HepG2 (cell line): Measurements from ENCODE around the gene STAG3. TPM values are rescaled to one million over a fixed set of nuclear protein-coding genes. Genes with fewer than 3 reads are reported as not detected.
A peak's percentile ranks its signal among the peaks of the same experiment; 100 is the strongest.

ENCODE experiments used
- ATAC-seq: fragments of 200-7000 bp; cut with Tn5 transposase; 3 replicates; pipeline ENCODE4 v1.9.1; 2020; ENCODE audit warnings: mild to moderate bottlenecking, moderate library complexity
- BruUV-seq: library from RNA; stranded (reverse); fragments of 400-500 nt; replicated peaks from 2 replicates; lab custom pipeline; 2021; lab: Mats Ljungman, UMichigan
- CTCF ChIA-PET: fragments of 300-600 bp; formaldehyde crosslinking; extraction: SDS; loops from one replicate; lab custom pipeline; 2021; ENCODE audit warnings: low total read pairs, inconsistent platforms, low intra/inter-chr PET ratio; lab: Yijun Ruan, JAX
- POLR2A ChIA-PET: fragments of 350-600 bp; sonication (Branson Sonifier 250); formaldehyde crosslinking; loops from one replicate; lab custom pipeline; 2020; ENCODE audit warnings: antibody characterized with exemption, inconsistent platforms; lab: Yijun Ruan, JAX
- DNase-seq: peaks from one replicate; pipeline ENCODE4 v3.0.0-alpha.2; 2015; ENCODE audit warnings: low spot score
- FAIRE-seq: peaks from 3 replicates; lab custom pipeline; 2011; peaks lifted over from hg19 to GRCh38; lab: Jason Lieb, UNC
- H2AFZ ChIP-seq: one replicate; pipeline ENCODE4 v1.6.1; 2011; ENCODE audit warnings: low read length, inconsistent platforms
- H3K27ac ChIP-seq: fragments of 300-600 bp; 3 replicates; pipeline ENCODE4 v1.8.0; 2011; ENCODE audit warnings: mixed run types, mild to moderate bottlenecking, mixed read lengths, low read length, inconsistent platforms; ENCODE audit not compliant: insufficient read depth; ENCODE audit errors: extremely low read length
- H3K27me3 ChIP-seq, 2 experiments: fragments of 200-600 bp in 1 of 2; 2 replicates in 1 of 2; 3 replicates in 1 of 2; pipeline versions ENCODE4 v1.6.0 to v1.8.0; 2011; ENCODE audit warnings: low read length in 2 of 2, mild to moderate bottlenecking in 2 of 2, moderate library complexity in 2 of 2, inconsistent platforms in 1 of 2; ENCODE audit not compliant: insufficient read depth in 2 of 2, control insufficient read depth in 1 of 2
- H3K36me3 ChIP-seq, 2 experiments: fragments of 200-600 bp in 1 of 2; replicated peaks in 1 of 2; 2 replicates in 1 of 2; 3 replicates in 1 of 2; pipeline versions ENCODE4 v1.5.1 to v1.8.0; 2011; ENCODE audit warnings: low read length in 2 of 2, inconsistent platforms in 1 of 2; ENCODE audit not compliant: insufficient read depth in 2 of 2, control insufficient read depth in 1 of 2
- H3K4me1 ChIP-seq: 2 replicates; pipeline ENCODE4 v1.5.1; 2012; ENCODE audit warnings: low read length, inconsistent platforms; ENCODE audit not compliant: insufficient read depth
- H3K4me2 ChIP-seq: 2 replicates; pipeline ENCODE4 v1.6.0; 2011; ENCODE audit warnings: low read depth, low read length, inconsistent platforms
- H3K4me3 ChIP-seq, 3 experiments: fragments of 200-600 bp in 1 of 3; sonication (generic), shearing (Covaris generic) in 1 of 3; replicated peaks in 1 of 3; 2 replicates each; pipeline ENCODE4 v1.5.1; 2011 to 2016; ENCODE audit warnings: low read length in 3 of 3, inconsistent platforms in 2 of 3, low read depth in 2 of 3, mild to moderate bottlenecking in 2 of 3, control low read depth in 1 of 3, mixed read lengths in 1 of 3; ENCODE audit not compliant: insufficient read depth in 1 of 3
- H3K79me2 ChIP-seq: one replicate; pipeline ENCODE4 v1.6.1; 2011; ENCODE audit warnings: low read length, inconsistent platforms; ENCODE audit not compliant: insufficient read depth
- H3K9ac ChIP-seq: 2 replicates; pipeline ENCODE4 v1.6.0; 2011; ENCODE audit warnings: mild to moderate bottlenecking, low read depth, low read length, inconsistent platforms; ENCODE audit not compliant: insufficient read depth
- H3K9me3 ChIP-seq: 2 replicates; pipeline ENCODE4 v1.5.1; 2012; ENCODE audit warnings: mild to moderate bottlenecking, low read length
- H4K20me1 ChIP-seq: 2 replicates; pipeline ENCODE4 v1.6.0; 2011; ENCODE audit warnings: inconsistent platforms, mild to moderate bottlenecking, low read length, moderate library complexity; ENCODE audit not compliant: insufficient read depth
- CREB1 ChIP-seq, 2 experiments: fragments of 450-650 bp in 1 of 2; IDR thresholded peaks; 2 replicates each; pipeline ENCODE4 v1.6.1; 2016 to 2017; ENCODE audit warnings: control low read depth in 1 of 2, mild to moderate bottlenecking in 1 of 2, missing compliant biosample characterization in 1 of 2, missing genetic modification characterization in 1 of 2
- DNMT1 ChIP-seq: sonication (generic); formaldehyde crosslinking; IDR thresholded peaks from 2 replicates; pipeline ENCODE4 v1.5.1; 2020; ENCODE audit warnings: mild to moderate bottlenecking, missing genetic modification reagents
- HDAC1 ChIP-seq: sonication (generic); formaldehyde crosslinking; IDR thresholded peaks from 2 replicates; pipeline ENCODE4 v1.5.1; 2020; ENCODE audit warnings: mild to moderate bottlenecking, missing genetic modification reagents
- HNF4A ChIP-seq: sonication (generic); formaldehyde crosslinking; IDR thresholded peaks from 2 replicates; pipeline ENCODE4 v1.4.0; 2020; ENCODE audit warnings: missing genetic modification reagents
- LCORL ChIP-seq, 2 experiments: fragments of 450-650 bp in 1 of 2; sonication (generic) in 1 of 2; formaldehyde crosslinking in 1 of 2; IDR thresholded peaks; 2 replicates each; pipeline versions ENCODE4 v1.5.0 to v1.6.1; 2017 to 2020; ENCODE audit warnings: antibody characterized with exemption in 1 of 2, missing genetic modification reagents in 1 of 2
- PCBP1 ChIP-seq: fragments of 200-400 bp; formaldehyde crosslinking; IDR thresholded peaks from 2 replicates; pipeline ENCODE4 v1.6.1; 2017; ENCODE audit warnings: mild to moderate bottlenecking, low read depth, low read length, borderline replicate concordance
- U2AF2 ChIP-seq: fragments of 200-400 bp; formaldehyde crosslinking; IDR thresholded peaks from 2 replicates; pipeline ENCODE4 v1.6.1; 2017; ENCODE audit warnings: low read depth, mild to moderate bottlenecking, low read length
- ZMYM4 ChIP-seq: sonication (generic); formaldehyde crosslinking; IDR thresholded peaks from 2 replicates; pipeline ENCODE4 v1.8.1; 2023; ENCODE audit warnings: mild to moderate bottlenecking, missing genetic modification reagents
- ZNF224 ChIP-seq: sonication (generic); formaldehyde crosslinking; IDR thresholded peaks from 2 replicates; pipeline ENCODE4 v1.5.0; 2020; ENCODE audit warnings: mild to moderate bottlenecking, missing genetic modification reagents
- ZNF317 ChIP-seq: sonication (generic); formaldehyde crosslinking; IDR thresholded peaks from 2 replicates; pipeline ENCODE4 v1.5.0; 2020; ENCODE audit warnings: mild to moderate bottlenecking, missing genetic modification reagents
- ZNF329 ChIP-seq: sonication (generic); formaldehyde crosslinking; IDR thresholded peaks from 2 replicates; pipeline ENCODE4 v1.9.0; 2021; ENCODE audit warnings: low read depth, mild to moderate bottlenecking, missing genetic modification reagents
- WGBS: methylation state at CpG from one replicate; pipeline ENCODE4 v1.1.6; 2017; ENCODE audit warnings: low lambda C conversion rate; 5-methylcytosine and 5-hydroxymethylcytosine counted together
- in situ Hi-C: cut with HindIII; loops from 2 replicates; pipeline ENCODE4 v1.10.0; 2017; ENCODE audit warnings: low pct_unique_long_range_greater_than_20kb; ENCODE audit not compliant: extremely low pct_ligation_motif_present
- intact Hi-C: fragments of 100-400 bp; cut with micrococcal nuclease; formaldehyde crosslinking; loops from one replicate; pipeline ENCODE4 v1.10.0; 2022; ENCODE audit not compliant: unreplicated experiment
- polyA plus RNA-seq, 8 experiments: library from polyadenylated mRNA; depleted of rRNA in 3 of 8; stranded (reverse) in 7 of 8; unstranded in 1 of 8; fragments of >200 nt; fragmentation: Illumina TruSeq in 4 of 8; extraction: Trizol in 4 of 8; gene quantifications; 2 replicates each; pipeline versions ENCODE4 v1.2.1 to v1.2.3, GENCODE V29; 2011 to 2016; ENCODE audit warnings: low read depth in 4 of 8, missing spikeins in 1 of 8, mixed read lengths in 1 of 8; ENCODE audit not compliant: insufficient read depth in 1 of 8
- total RNA-seq, 5 experiments: library from RNA; depleted of rRNA; stranded (reverse); fragments of >200 nt; fragmentation: Illumina TruSeq; extraction: Trizol; gene quantifications; 2 replicates each; pipeline ENCODE4 v1.2.3, GENCODE V29; 2016; ENCODE audit warnings: low read depth in 1 of 5
- TF ChIP-seq, protein P1 (sequence below): sonication (generic); formaldehyde crosslinking; IDR thresholded peaks from 2 replicates; pipeline ENCODE4 v1.4.0; 2020; ENCODE audit warnings: missing genetic modification reagents, borderline replicate concordance
- TF ChIP-seq, protein P2 (sequence below), 2 experiments: sonication (generic) in 1 of 2; formaldehyde crosslinking in 1 of 2; IDR thresholded peaks; 2 replicates each; pipeline versions ENCODE4 v1.4.0 to v1.6.1; 2016 to 2020; ENCODE audit warnings: borderline replicate concordance in 1 of 2, low read depth in 1 of 2, mild to moderate bottlenecking in 1 of 2, missing genetic modification reagents in 1 of 2

Gene STAG3
- total and polyA plus RNA-seq, 2 of the 13 experiments (the other 11 are each of a cell fraction or from before 2014, with no cell fraction given): 0.09 to 0.33 TPM

DNA sequence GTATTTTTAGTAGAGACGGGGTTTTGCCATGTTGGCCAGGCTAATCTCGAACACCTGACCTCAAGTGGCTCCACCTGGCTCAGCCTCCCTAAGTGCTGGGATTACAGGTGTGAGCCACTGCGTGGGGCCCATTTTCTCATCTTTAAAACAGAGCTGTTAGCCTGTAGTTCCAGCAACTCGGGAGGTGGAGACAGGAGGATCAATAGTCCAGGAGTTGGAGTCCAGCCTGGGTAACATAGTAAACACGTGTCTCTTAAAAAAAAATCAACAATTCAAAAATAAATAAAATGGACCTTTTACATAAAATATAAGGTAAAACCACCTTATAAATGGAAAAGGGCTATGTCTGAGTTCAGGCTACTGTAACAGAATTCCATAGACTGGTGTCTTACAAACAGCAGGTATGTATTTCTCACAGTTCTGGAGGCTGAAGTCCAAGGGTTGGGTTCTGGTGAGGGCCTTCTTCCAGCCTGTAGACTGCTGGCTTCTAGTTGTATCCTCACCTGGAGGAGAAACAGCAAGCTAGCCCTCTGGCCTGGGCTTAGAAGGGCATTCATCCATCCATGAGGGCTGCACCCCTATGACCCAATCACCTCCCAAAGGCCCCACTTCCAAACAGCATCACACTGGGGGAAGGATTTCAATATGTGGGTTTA is 35.0 kb downstream of the STAG3 start:
- in situ Hi-C loops (loop anchor here (5.0 kb wide), 1 partner anchor 80 kb away; no protein-coding TSS in a partner anchor), intact Hi-C loops (no loop called here)
- H3K36me3 ChIP-seq: no peaks in the 10 kb centered on the region
- ATAC-seq (no peak; the same call in 2 of the 3 replicates), FAIRE-seq (no peak), DNase-seq (no peak)
- H3K9me3 ChIP-seq: no peaks in the 10 kb centered on the region
- 15% methylated on average over 5 of the region's 5 CpGs for WGBS
- H4K20me1 ChIP-seq: no peaks in the 10 kb centered on the region
- no peaks in the 10 kb centered on the region for H3K27me3 ChIP-seq
- peaks cover 33% of the 10 kb centered on the region for H3K4me1 ChIP-seq
- H3K4me2 ChIP-seq: no peak overlapping the region
- H3K27ac ChIP-seq: no peak overlapping the region
- H3K4me3 ChIP-seq: no peak overlapping the region
- BruUV-seq: no TSS peak
- POLR2A ChIA-PET: no interaction called here
- H2AFZ ChIP-seq: no peak overlapping the region
- no peak overlapping the region for H3K9ac ChIP-seq
- H3K79me2 ChIP-seq: no peaks in the 10 kb centered on the region
- CTCF ChIA-PET: no interaction called here
- 0 out of 2 replicates have a peak, but pooled peaks have one; percentile 19 for TF ChIP-seq ZMYM4 (CRISPR knock-in tag)
- no peak for TF ChIP-seq U2AF2
- TF ChIP-seq, protein P1, sequence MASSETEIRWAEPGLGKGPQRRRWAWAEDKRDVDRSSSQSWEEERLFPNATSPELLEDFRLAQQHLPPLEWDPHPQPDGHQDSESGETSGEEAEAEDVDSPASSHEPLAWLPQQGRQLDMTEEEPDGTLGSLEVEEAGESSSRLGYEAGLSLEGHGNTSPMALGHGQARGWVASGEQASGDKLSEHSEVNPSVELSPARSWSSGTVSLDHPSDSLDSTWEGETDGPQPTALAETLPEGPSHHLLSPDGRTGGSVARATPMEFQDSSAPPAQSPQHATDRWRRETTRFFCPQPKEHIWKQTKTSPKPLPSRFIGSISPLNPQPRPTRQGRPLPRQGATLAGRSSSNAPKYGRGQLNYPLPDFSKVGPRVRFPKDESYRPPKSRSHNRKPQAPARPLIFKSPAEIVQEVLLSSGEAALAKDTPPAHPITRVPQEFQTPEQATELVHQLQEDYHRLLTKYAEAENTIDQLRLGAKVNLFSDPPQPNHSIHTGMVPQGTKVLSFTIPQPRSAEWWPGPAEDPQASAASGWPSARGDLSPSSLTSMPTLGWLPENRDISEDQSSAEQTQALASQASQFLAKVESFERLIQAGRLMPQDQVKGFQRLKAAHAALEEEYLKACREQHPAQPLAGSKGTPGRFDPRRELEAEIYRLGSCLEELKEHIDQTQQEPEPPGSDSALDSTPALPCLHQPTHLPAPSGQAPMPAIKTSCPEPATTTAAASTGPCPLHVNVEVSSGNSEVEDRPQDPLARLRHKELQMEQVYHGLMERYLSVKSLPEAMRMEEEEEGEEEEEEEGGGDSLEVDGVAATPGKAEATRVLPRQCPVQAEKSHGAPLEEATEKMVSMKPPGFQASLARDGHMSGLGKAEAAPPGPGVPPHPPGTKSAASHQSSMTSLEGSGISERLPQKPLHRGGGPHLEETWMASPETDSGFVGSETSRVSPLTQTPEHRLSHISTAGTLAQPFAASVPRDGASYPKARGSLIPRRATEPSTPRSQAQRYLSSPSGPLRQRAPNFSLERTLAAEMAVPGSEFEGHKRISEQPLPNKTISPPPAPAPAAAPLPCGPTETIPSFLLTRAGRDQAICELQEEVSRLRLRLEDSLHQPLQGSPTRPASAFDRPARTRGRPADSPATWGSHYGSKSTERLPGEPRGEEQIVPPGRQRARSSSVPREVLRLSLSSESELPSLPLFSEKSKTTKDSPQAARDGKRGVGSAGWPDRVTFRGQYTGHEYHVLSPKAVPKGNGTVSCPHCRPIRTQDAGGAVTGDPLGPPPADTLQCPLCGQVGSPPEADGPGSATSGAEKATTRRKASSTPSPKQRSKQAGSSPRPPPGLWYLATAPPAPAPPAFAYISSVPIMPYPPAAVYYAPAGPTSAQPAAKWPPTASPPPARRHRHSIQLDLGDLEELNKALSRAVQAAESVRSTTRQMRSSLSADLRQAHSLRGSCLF (CRISPR knock-in tag): no peak
- TF ChIP-seq ZNF317 (CRISPR knock-in tag): no peak
- peak; percentile 26; the same call in 1 of the 2 replicates for TF ChIP-seq HNF4A (CRISPR knock-in tag)
- no peak for TF ChIP-seq ZNF224 (CRISPR knock-in tag)
- TF ChIP-seq DNMT1 (CRISPR knock-in tag): no peak
- no peak for TF ChIP-seq LCORL (IDR thresholded peaks at IDR 0.05)
- TF ChIP-seq LCORL (CRISPR knock-in tag; IDR thresholded peaks at IDR 0.05): no peak
- TF ChIP-seq HDAC1 (CRISPR knock-in tag): peak; percentile 21; the same call in 1 of the 2 replicates
- no peak for TF ChIP-seq ZNF329 (CRISPR knock-in tag)
- TF ChIP-seq, protein P2, sequence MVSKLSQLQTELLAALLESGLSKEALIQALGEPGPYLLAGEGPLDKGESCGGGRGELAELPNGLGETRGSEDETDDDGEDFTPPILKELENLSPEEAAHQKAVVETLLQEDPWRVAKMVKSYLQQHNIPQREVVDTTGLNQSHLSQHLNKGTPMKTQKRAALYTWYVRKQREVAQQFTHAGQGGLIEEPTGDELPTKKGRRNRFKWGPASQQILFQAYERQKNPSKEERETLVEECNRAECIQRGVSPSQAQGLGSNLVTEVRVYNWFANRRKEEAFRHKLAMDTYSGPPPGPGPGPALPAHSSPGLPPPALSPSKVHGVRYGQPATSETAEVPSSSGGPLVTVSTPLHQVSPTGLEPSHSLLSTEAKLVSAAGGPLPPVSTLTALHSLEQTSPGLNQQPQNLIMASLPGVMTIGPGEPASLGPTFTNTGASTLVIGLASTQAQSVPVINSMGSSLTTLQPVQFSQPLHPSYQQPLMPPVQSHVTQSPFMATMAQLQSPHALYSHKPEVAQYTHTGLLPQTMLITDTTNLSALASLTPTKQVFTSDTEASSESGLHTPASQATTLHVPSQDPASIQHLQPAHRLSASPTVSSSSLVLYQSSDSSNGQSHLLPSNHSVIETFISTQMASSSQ (IDR thresholded peaks at IDR 0.05; ENCODE audit: low read depth): no peak
- TF ChIP-seq, protein P2 (CRISPR knock-in tag; IDR thresholded peaks at IDR 0.05; ENCODE audit: borderline replicate concordance): no peak
- no peak for TF ChIP-seq CREB1 (IDR thresholded peaks at IDR 0.05)
- peak; percentile 15; the same call in 1 of the 2 replicates for TF ChIP-seq CREB1 (CRISPR knock-in tag; IDR thresholded peaks at IDR 0.05)
- no peak for TF ChIP-seq PCBP1
